Measurements from ENCODE around the gene APBB2. TPM values are rescaled to one million over a fixed set of nuclear protein-coding genes. Genes with fewer than 3 reads are reported as not detected.
A peak's percentile ranks its signal among the peaks of the same experiment; 100 is the strongest.

Gene APBB2
- total RNA-seq, 2 donors from 2014 or later = 56.1 to 64.8 TPM

GRCh38 chr4:41081847-41082246, 132.5 kb downstream of the APBB2 start:
- no peak for DNase-seq
- peaks cover 11% of the 10 kb centered on the region for H3K9me3 ChIP-seq (ENCODE audit: control insufficient read depth, low read length)
- H3K4me1 Mint-ChIP-seq = peaks cover 15% of the 10 kb centered on the region
- H3K9me3 Mint-ChIP-seq = peaks cover 11% of the 10 kb centered on the region
- no peak overlapping the region for H3K27ac ChIP-seq (ENCODE audit: low read depth, low read length)
- no peaks in the 10 kb centered on the region for H3K27me3 Mint-ChIP-seq (ENCODE audit: insufficient read depth)
- H3K9ac ChIP-seq (ENCODE audit: extremely low read depth, low read length, poor library complexity, severe bottlenecking) = no peak overlapping the region
- H3K36me3 ChIP-seq (ENCODE audit: control insufficient read depth, insufficient read depth, low read length) = no peaks in the 10 kb centered on the region
- H3K36me3 Mint-ChIP-seq (ENCODE audit: low read depth) = peaks cover 13% of the 10 kb centered on the region
- no peak overlapping the region for H3K4me3 Mint-ChIP-seq
- H3K4me1 ChIP-seq (ENCODE audit: control insufficient read depth, insufficient read depth, low read length) = peaks cover 13% of the 10 kb centered on the region
- no peak for TF ChIP-seq CTCF (conservative IDR thresholded peaks at IDR 0.05)
- no peak overlapping the region for H3K27ac Mint-ChIP-seq
- no peak overlapping the region for H3K4me3 ChIP-seq (ENCODE audit: low read length)
- H3K27me3 ChIP-seq (ENCODE audit: control insufficient read depth, insufficient read depth, low read length, poor library complexity, severe bottlenecking) = no peaks in the 10 kb centered on the region
- WGBS, 2 experiments (ENCODE audit: insufficient coverage in 1 of 2, insufficient read length in 1 of 2) = 90% methylated on average over 3 to 4 of the region's 5 CpGs

- no peak for TF ChIP-seq CTCF (conservative IDR thresholded peaks at IDR 0.05)
- Mint-ChIP-seq H3K27me3 (ENCODE audit: insufficient read depth) (no peaks in the 10 kb centered on the region), H3K27ac (no peak overlapping the region), H3K4me1 (peaks cover 21% of the 10 kb centered on the region), H3K4me3 (no peak overlapping the region), H3K9me3 (peaks cover 2% of the 10 kb centered on the region), H3K36me3 (ENCODE audit: low read depth) (peaks cover 5% of the 10 kb centered on the region)
- WGBS, 2 experiments (ENCODE audit: insufficient coverage in 1 of 2, insufficient read length in 1 of 2) = 94% methylated on average over 3 of the region's 4 CpGs
- peaks cover 2% of the 10 kb centered on the region for H3K9me3 ChIP-seq (ENCODE audit: control insufficient read depth, low read length)
- peaks cover 18% of the 10 kb centered on the region for H3K4me1 ChIP-seq (ENCODE audit: control insufficient read depth, insufficient read depth, low read length)
- H3K27me3 ChIP-seq (ENCODE audit: control insufficient read depth, insufficient read depth, low read length, poor library complexity, severe bottlenecking) = no peaks in the 10 kb centered on the region
- H3K36me3 ChIP-seq (ENCODE audit: control insufficient read depth, insufficient read depth, low read length) = no peaks in the 10 kb centered on the region
- H3K4me3 ChIP-seq (ENCODE audit: low read length) = no peak overlapping the region
- no peak for DNase-seq
- no peak overlapping the region for H3K27ac ChIP-seq (ENCODE audit: low read depth, low read length)
- H3K9ac ChIP-seq (ENCODE audit: extremely low read depth, low read length, poor library complexity, severe bottlenecking) = no peak overlapping the region
These were observed 133.4 kb downstream of the APBB2 start for GRCh38 chr4:41080976-41081375.

GRCh38 chr4:41079881-41080560, 134.3 kb downstream of the APBB2 start:
- Histone ChIP-seq H3K27ac (ENCODE audit: low read depth, low read length) (peak overlapping the region; percentile 9), H3K9ac (ENCODE audit: extremely low read depth, low read length, poor library complexity, severe bottlenecking) (no peak overlapping the region), H3K36me3 (ENCODE audit: control insufficient read depth, insufficient read depth, low read length) (no peaks in the 10 kb centered on the region), H3K27me3 (ENCODE audit: control insufficient read depth, insufficient read depth, low read length, poor library complexity, severe bottlenecking) (no peaks in the 10 kb centered on the region), H3K9me3 (ENCODE audit: control insufficient read depth, low read length) (no peaks in the 10 kb centered on the region), H3K4me1 (ENCODE audit: control insufficient read depth, insufficient read depth, low read length) (peaks cover 21% of the 10 kb centered on the region), H3K4me3 (ENCODE audit: low read length) (no peak overlapping the region)
- no peak for TF ChIP-seq CTCF (conservative IDR thresholded peaks at IDR 0.05)
- no peaks in the 10 kb centered on the region for H3K27me3 Mint-ChIP-seq (ENCODE audit: insufficient read depth)
- H3K9me3 Mint-ChIP-seq = no peaks in the 10 kb centered on the region
- peaks cover 26% of the 10 kb centered on the region for H3K4me1 Mint-ChIP-seq
- no peak for DNase-seq
- H3K4me3 Mint-ChIP-seq = no peak overlapping the region
- WGBS, 2 experiments (ENCODE audit: insufficient coverage in 1 of 2, insufficient read length in 1 of 2) = 74 to 79% methylated on average over 3 to 6 of the region's 6 CpGs
- no peaks in the 10 kb centered on the region for H3K36me3 Mint-ChIP-seq (ENCODE audit: low read depth)
- H3K27ac Mint-ChIP-seq = peak overlapping the region; percentile 5

All from endodermal cell (in vitro differentiated cells).